ENCODE results near the gene POLR3GL. TPM values are rescaled to one million over a fixed set of nuclear protein-coding genes. Genes with fewer than 3 reads are reported as not detected.
A peak's percentile ranks its signal among the peaks of the same experiment; 100 is the strongest.

The POLR3GL gene
- total and polyA plus RNA-seq, 2 experiments from 2014 or later = 3.1 to 9.5 TPM

GRCh38 chr1:145977486-145978470 is 13.3 kb downstream of the POLR3GL start:
- Mint-ChIP-seq H3K27ac (no peak overlapping the region; the same call in 1 of the 2 replicates), H3K27me3 (ENCODE audit: insufficient read depth, low read depth, poor library complexity) (peaks cover 2% of the 10 kb centered on the region), H3K4me1 (peaks cover 7% of the 10 kb centered on the region), H3K9me3 (no peaks in the 10 kb centered on the region), H3K36me3 (ENCODE audit: low read depth) (no peaks in the 10 kb centered on the region), H3K4me3 (peak overlapping the region; percentile 38; the same call in 2 of the 3 replicates)
- H3F3A ChIP-seq (replicated peaks; ENCODE audit: low read depth) = no peaks in the 10 kb centered on the region
- peak overlapping the region; percentile 27 for H3K4me3 ChIP-seq
- DNase-seq (ENCODE audit: low spot score) (peak; percentile 92), ATAC-seq (peak; percentile 63)
- H3K4me1 ChIP-seq (ENCODE audit: insufficient read depth) = peaks cover 17% of the 10 kb centered on the region
- peak overlapping the region; percentile 91 for H3K27ac ChIP-seq (ENCODE audit: low read depth)
- H4K20me1 ChIP-seq (replicated peaks; ENCODE audit: insufficient read depth) = no peaks in the 10 kb centered on the region
- TF ChIP-seq CTCF (conservative IDR thresholded peaks at IDR 0.05; ENCODE audit: low read depth in 2 of 2) = peak; percentile 89 to 98
- TF ChIP-seq EZH2 (IDR thresholded peaks at IDR 0.05; ENCODE audit: low read depth, unreplicated experiment) = no peak
- H3K9me2 ChIP-seq (ENCODE audit: insufficient read depth) = no peaks in the 10 kb centered on the region
- no peaks in the 10 kb centered on the region for H3K27me3 ChIP-seq (ENCODE audit: insufficient read depth)
- H3K79me2 ChIP-seq (replicated peaks; ENCODE audit: insufficient read depth) = no peaks in the 10 kb centered on the region
- peak overlapping the region; percentile 64 for H3K4me2 ChIP-seq
- peak overlapping the region; percentile 69; the same call in 1 of the 2 replicates for H2AFZ ChIP-seq
- H3K36me3 ChIP-seq (ENCODE audit: insufficient read depth) = no peaks in the 10 kb centered on the region

GRCh38 chr1:145978471-145978853 is 14.0 kb downstream of the POLR3GL start:
- Histone ChIP-seq H3K79me2 (replicated peaks; ENCODE audit: insufficient read depth) (no peaks in the 10 kb centered on the region), H3K4me1 (ENCODE audit: insufficient read depth) (peaks cover 17% of the 10 kb centered on the region), H3K27me3 (ENCODE audit: insufficient read depth) (no peaks in the 10 kb centered on the region), H3K27ac (ENCODE audit: low read depth) (peak overlapping the region; percentile 91), H3K36me3 (ENCODE audit: insufficient read depth) (no peaks in the 10 kb centered on the region), H3K4me2 (peak overlapping the region; percentile 54), H4K20me1 (replicated peaks; ENCODE audit: insufficient read depth) (no peaks in the 10 kb centered on the region), H3K4me3 (peak overlapping the region; percentile 36), H3F3A (replicated peaks; ENCODE audit: low read depth) (no peaks in the 10 kb centered on the region), H2AFZ (no peak overlapping the region), H3K9me2 (ENCODE audit: insufficient read depth) (no peaks in the 10 kb centered on the region)
- H3K36me3 Mint-ChIP-seq (ENCODE audit: low read depth) = no peaks in the 10 kb centered on the region
- no peaks in the 10 kb centered on the region for H3K9me3 Mint-ChIP-seq
- no peak overlapping the region for H3K27ac Mint-ChIP-seq
- DNase-seq (ENCODE audit: low spot score) (no peak), ATAC-seq (no peak)
- H3K4me3 Mint-ChIP-seq = no peak overlapping the region
- peaks cover 7% of the 10 kb centered on the region for H3K4me1 Mint-ChIP-seq
- peaks cover 2% of the 10 kb centered on the region for H3K27me3 Mint-ChIP-seq (ENCODE audit: insufficient read depth, low read depth, poor library complexity)
- TF ChIP-seq STAT1 (IDR thresholded peaks at IDR 0.05; ENCODE audit: unreplicated experiment) = no peak
- TF ChIP-seq ZNF114 (CRISPR knock-in tag; IDR thresholded peaks at IDR 0.05) = no peak
- no peak for TF ChIP-seq ZNF462 (CRISPR knock-in tag; IDR thresholded peaks at IDR 0.05)
- no peak for TF ChIP-seq CREB1 (CRISPR knock-in tag; IDR thresholded peaks at IDR 0.05; ENCODE audit: low read depth)
- no peak for TF ChIP-seq ZNF331 (CRISPR knock-in tag; IDR thresholded peaks at IDR 0.05; ENCODE audit: low read depth)
- no peak for TF ChIP-seq REST (IDR thresholded peaks at IDR 0.05; ENCODE audit: unreplicated experiment)
